HL-60 (cell line): Measurements from ENCODE around the gene HMX2.

Experiments used
- GABPA ChIP-seq: IDR thresholded peaks from 2 replicates; pipeline ENCODE4 v1.6.1; 2012; ENCODE audit warnings: low read depth
- POLR2AphosphoS5 ChIP-seq: IDR thresholded peaks from 2 replicates; pipeline ENCODE4 v1.6.1; 2012; ENCODE audit warnings: low read depth
- SPI1 ChIP-seq: IDR thresholded peaks from 2 replicates; pipeline ENCODE4 v1.6.1; 2012; ENCODE audit warnings: low read depth, mild to moderate bottlenecking, borderline replicate concordance
- TF ChIP-seq, protein P1 (sequence below): IDR thresholded peaks from one replicate; pipeline ENCODE4 v1.5.1; 2011; ENCODE audit warnings: low read length, control low read depth, inconsistent platforms; ENCODE audit not compliant: insufficient read depth
- TF ChIP-seq, protein P2 (sequence below): IDR thresholded peaks from 2 replicates; pipeline ENCODE4 v1.6.1; 2012; ENCODE audit warnings: low read depth; ENCODE audit not compliant: insufficient replicate concordance

- TF ChIP-seq POLR2AphosphoS5 (no peak), GABPA (no peak), SPI1 (no peak)
- TF ChIP-seq, protein P1, sequence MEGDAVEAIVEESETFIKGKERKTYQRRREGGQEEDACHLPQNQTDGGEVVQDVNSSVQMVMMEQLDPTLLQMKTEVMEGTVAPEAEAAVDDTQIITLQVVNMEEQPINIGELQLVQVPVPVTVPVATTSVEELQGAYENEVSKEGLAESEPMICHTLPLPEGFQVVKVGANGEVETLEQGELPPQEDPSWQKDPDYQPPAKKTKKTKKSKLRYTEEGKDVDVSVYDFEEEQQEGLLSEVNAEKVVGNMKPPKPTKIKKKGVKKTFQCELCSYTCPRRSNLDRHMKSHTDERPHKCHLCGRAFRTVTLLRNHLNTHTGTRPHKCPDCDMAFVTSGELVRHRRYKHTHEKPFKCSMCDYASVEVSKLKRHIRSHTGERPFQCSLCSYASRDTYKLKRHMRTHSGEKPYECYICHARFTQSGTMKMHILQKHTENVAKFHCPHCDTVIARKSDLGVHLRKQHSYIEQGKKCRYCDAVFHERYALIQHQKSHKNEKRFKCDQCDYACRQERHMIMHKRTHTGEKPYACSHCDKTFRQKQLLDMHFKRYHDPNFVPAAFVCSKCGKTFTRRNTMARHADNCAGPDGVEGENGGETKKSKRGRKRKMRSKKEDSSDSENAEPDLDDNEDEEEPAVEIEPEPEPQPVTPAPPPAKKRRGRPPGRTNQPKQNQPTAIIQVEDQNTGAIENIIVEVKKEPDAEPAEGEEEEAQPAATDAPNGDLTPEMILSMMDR: no peak
- TF ChIP-seq, protein P2, sequence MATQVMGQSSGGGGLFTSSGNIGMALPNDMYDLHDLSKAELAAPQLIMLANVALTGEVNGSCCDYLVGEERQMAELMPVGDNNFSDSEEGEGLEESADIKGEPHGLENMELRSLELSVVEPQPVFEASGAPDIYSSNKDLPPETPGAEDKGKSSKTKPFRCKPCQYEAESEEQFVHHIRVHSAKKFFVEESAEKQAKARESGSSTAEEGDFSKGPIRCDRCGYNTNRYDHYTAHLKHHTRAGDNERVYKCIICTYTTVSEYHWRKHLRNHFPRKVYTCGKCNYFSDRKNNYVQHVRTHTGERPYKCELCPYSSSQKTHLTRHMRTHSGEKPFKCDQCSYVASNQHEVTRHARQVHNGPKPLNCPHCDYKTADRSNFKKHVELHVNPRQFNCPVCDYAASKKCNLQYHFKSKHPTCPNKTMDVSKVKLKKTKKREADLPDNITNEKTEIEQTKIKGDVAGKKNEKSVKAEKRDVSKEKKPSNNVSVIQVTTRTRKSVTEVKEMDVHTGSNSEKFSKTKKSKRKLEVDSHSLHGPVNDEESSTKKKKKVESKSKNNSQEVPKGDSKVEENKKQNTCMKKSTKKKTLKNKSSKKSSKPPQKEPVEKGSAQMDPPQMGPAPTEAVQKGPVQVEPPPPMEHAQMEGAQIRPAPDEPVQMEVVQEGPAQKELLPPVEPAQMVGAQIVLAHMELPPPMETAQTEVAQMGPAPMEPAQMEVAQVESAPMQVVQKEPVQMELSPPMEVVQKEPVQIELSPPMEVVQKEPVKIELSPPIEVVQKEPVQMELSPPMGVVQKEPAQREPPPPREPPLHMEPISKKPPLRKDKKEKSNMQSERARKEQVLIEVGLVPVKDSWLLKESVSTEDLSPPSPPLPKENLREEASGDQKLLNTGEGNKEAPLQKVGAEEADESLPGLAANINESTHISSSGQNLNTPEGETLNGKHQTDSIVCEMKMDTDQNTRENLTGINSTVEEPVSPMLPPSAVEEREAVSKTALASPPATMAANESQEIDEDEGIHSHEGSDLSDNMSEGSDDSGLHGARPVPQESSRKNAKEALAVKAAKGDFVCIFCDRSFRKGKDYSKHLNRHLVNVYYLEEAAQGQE: no peak
These were observed 7.6 kb upstream of the HMX2 start for GRCh38 chr10:123140164-123140982.
